ENCODE results near the gene NDUFB11.
"Not testable (repeated sequence)": the region's sequence is repeated elsewhere in the genome, so short reads cannot be mapped to it uniquely, and the experiment has no call there.

The NDUFB11 gene

GRCh38 chrX:47145395-47146120 lies 1.1 kb upstream of the NDUFB11 start:
- no peak for TF ChIP-seq EZH2phosphoT487 (IDR thresholded peaks at IDR 0.05; ENCODE audit: borderline replicate concordance)
- TF ChIP-seq, protein P1, sequence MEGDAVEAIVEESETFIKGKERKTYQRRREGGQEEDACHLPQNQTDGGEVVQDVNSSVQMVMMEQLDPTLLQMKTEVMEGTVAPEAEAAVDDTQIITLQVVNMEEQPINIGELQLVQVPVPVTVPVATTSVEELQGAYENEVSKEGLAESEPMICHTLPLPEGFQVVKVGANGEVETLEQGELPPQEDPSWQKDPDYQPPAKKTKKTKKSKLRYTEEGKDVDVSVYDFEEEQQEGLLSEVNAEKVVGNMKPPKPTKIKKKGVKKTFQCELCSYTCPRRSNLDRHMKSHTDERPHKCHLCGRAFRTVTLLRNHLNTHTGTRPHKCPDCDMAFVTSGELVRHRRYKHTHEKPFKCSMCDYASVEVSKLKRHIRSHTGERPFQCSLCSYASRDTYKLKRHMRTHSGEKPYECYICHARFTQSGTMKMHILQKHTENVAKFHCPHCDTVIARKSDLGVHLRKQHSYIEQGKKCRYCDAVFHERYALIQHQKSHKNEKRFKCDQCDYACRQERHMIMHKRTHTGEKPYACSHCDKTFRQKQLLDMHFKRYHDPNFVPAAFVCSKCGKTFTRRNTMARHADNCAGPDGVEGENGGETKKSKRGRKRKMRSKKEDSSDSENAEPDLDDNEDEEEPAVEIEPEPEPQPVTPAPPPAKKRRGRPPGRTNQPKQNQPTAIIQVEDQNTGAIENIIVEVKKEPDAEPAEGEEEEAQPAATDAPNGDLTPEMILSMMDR (conservative IDR thresholded peaks at IDR 0.05; ENCODE audit: low read length): no peak
- Histone ChIP-seq H3K9me2 (replicated peaks; ENCODE audit: low read depth, low read length) (no peaks in the 10 kb centered on the region), H3K4me1 (ENCODE audit: insufficient read depth, low read length, poor library complexity, severe bottlenecking) (peaks cover 8% of the 10 kb centered on the region), H3F3A (ENCODE audit: low read depth) (no peaks in the 10 kb centered on the region), H3K9ac (ENCODE audit: low read depth, low read length, poor library complexity, severe bottlenecking) (peak overlapping the region; percentile 94), H3K36me3 (ENCODE audit: insufficient read depth, low read length) (peaks cover 5% of the 10 kb centered on the region; the same call in 1 of the 2 replicates), H3K4me2 (ENCODE audit: low read depth, low read length, poor library complexity, severe bottlenecking) (peak overlapping the region; percentile 87), H3K9me3 (ENCODE audit: insufficient read depth, low read depth, low read length) (no peaks in the 10 kb centered on the region), H3K27me3 (ENCODE audit: insufficient read depth, low read length, poor library complexity, severe bottlenecking) (no peaks in the 10 kb centered on the region), H3K4me3 (ENCODE audit: low read length, poor library complexity, severe bottlenecking) (peak overlapping the region; percentile 93), H3K79me2 (ENCODE audit: insufficient read depth, low read length) (peaks cover 76% of the 10 kb centered on the region), H2AFZ (ENCODE audit: low read length) (peak overlapping the region; percentile 93; the same call in 1 of the 2 replicates), H4K20me1 (ENCODE audit: insufficient read depth, low read length, poor library complexity, severe bottlenecking) (peaks cover 40% of the 10 kb centered on the region)

DNA sequence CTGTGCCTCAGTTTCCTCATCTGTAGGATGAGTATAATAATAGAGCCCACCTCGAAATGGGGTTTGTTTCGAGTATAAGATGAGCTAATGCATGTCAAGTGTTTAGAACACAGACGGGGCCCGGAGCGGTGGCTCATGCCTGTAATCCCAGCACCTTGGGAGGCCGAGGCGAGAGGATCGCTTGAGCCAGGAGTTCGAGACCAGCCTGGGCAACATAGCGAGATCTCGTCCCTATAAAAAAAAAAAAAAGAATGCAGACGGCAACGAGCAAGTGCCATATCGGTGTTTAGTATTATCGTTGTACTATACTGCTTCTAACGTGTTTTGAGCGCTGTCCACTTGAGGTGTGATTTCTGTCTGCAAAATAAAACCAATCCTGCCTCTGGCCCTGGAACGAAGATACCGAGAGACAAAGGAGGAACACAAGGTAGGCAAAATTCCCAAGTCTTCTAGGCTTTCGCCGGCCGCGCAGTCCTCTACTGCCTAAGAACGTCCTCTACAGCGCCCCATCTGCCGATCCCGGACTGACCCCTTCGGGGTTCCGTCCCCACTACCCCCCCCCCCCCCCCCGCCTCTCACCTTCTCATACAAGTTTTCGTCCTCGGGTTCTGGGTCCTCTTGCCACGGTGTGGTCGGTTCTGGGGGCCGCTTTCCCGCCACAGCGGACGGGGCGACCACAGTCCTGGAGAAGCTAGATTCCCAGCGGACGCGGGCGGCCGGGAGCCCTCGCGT lies 442 bp downstream of the NDUFB11 start:
- H3K9me3 ChIP-seq (ENCODE audit: insufficient read depth, low read depth, low read length): no peaks in the 10 kb centered on the region
- peaks cover 5% of the 10 kb centered on the region; the same call in 1 of the 2 replicates for H3K36me3 ChIP-seq (ENCODE audit: insufficient read depth, low read length)
- H3K4me1 ChIP-seq (ENCODE audit: insufficient read depth, low read length, poor library complexity, severe bottlenecking): peaks cover 8% of the 10 kb centered on the region
- no peaks in the 10 kb centered on the region for H3F3A ChIP-seq (ENCODE audit: low read depth)
- TF ChIP-seq, protein P1 (conservative IDR thresholded peaks at IDR 0.05; ENCODE audit: low read length): no peak
- no peak for TF ChIP-seq EZH2phosphoT487 (IDR thresholded peaks at IDR 0.05; ENCODE audit: borderline replicate concordance)
- peak overlapping the region; percentile 93 for H2AFZ ChIP-seq (ENCODE audit: low read length)
- H3K27me3 ChIP-seq (ENCODE audit: insufficient read depth, low read length, poor library complexity, severe bottlenecking): no peaks in the 10 kb centered on the region
- H3K4me2 ChIP-seq (ENCODE audit: low read depth, low read length, poor library complexity, severe bottlenecking): peak overlapping the region; percentile 82
- peaks cover 39% of the 10 kb centered on the region for H4K20me1 ChIP-seq (ENCODE audit: insufficient read depth, low read length, poor library complexity, severe bottlenecking)
- H3K4me3 ChIP-seq (ENCODE audit: low read length, poor library complexity, severe bottlenecking): peak overlapping the region; percentile 93
- peak overlapping the region; percentile 94 for H3K9ac ChIP-seq (ENCODE audit: low read depth, low read length, poor library complexity, severe bottlenecking)
- H3K9me2 ChIP-seq (replicated peaks; ENCODE audit: low read depth, low read length): no peaks in the 10 kb centered on the region
- H3K79me2 ChIP-seq (ENCODE audit: insufficient read depth, low read length): peaks cover 63% of the 10 kb centered on the region

GRCh38 chrX:47138171-47138570 lies 6.3 kb downstream of the NDUFB11 start:
- Histone ChIP-seq H3K9me2 (replicated peaks; ENCODE audit: low read depth, low read length) (no peaks in the 10 kb centered on the region), H3K4me3 (ENCODE audit: low read length, poor library complexity, severe bottlenecking) (no peak overlapping the region), H2AFZ (ENCODE audit: low read length) (no peak overlapping the region), H4K20me1 (ENCODE audit: insufficient read depth, low read length, poor library complexity, severe bottlenecking) (peaks cover under 1% of the 10 kb centered on the region), H3K4me2 (ENCODE audit: low read depth, low read length, poor library complexity, severe bottlenecking) (no peak overlapping the region), H3K79me2 (ENCODE audit: insufficient read depth, low read length) (peaks cover 15% of the 10 kb centered on the region), H3F3A (ENCODE audit: low read depth) (no peaks in the 10 kb centered on the region), H3K27me3 (ENCODE audit: insufficient read depth, low read length, poor library complexity, severe bottlenecking) (no peaks in the 10 kb centered on the region), H3K9me3 (ENCODE audit: insufficient read depth, low read depth, low read length) (no peaks in the 10 kb centered on the region), H3K4me1 (ENCODE audit: insufficient read depth, low read length, poor library complexity, severe bottlenecking) (no peaks in the 10 kb centered on the region), H3K36me3 (ENCODE audit: insufficient read depth, low read length) (peaks cover 5% of the 10 kb centered on the region; the same call in 1 of the 2 replicates), H3K9ac (ENCODE audit: low read depth, low read length, poor library complexity, severe bottlenecking) (no peak overlapping the region)
- TF ChIP-seq, protein P1 (conservative IDR thresholded peaks at IDR 0.05; ENCODE audit: low read length): no peak

DNA sequence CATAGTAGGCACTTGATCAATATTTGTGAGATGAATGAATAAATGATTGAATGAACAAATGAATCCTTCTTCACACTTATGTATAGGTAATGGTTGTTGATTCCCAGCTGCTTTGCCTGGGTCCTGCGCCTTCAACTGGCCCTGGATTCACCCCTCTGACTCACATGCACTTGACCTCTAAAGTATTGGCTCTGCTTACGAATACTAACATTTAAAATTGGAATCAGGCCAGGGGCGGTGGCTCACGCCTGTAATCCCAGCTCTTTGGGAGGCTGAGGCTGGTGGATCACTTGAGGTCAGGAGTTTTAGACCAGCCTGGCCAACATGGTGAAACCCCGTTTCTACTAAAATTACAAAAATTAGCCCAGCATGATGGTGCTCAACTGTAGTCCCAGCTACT lies 8.9 kb downstream of the NDUFB11 start:
- not testable (repeated sequence) for H3K9ac ChIP-seq (ENCODE audit: low read depth, low read length, poor library complexity, severe bottlenecking); H3K27me3 ChIP-seq (ENCODE audit: insufficient read depth, low read length, poor library complexity, severe bottlenecking); H3K4me2 ChIP-seq (ENCODE audit: low read depth, low read length, poor library complexity, severe bottlenecking); H4K20me1 ChIP-seq (ENCODE audit: insufficient read depth, low read length, poor library complexity, severe bottlenecking); H3K9me3 ChIP-seq (ENCODE audit: insufficient read depth, low read depth, low read length); H3K36me3 ChIP-seq (ENCODE audit: insufficient read depth, low read length); H3K4me1 ChIP-seq (ENCODE audit: insufficient read depth, low read length, poor library complexity, severe bottlenecking); H3F3A ChIP-seq (ENCODE audit: low read depth); H3K4me3 ChIP-seq (ENCODE audit: low read length, poor library complexity, severe bottlenecking); H3K9me2 ChIP-seq (replicated peaks; ENCODE audit: low read depth, low read length); H2AFZ ChIP-seq (ENCODE audit: low read length); H3K79me2 ChIP-seq (ENCODE audit: insufficient read depth, low read length)
